HepG2 (cell line): Measurements from ENCODE around the gene BPIFA1. TPM values are rescaled to one million over a fixed set of nuclear protein-coding genes. Genes with fewer than 3 reads are reported as not detected.

ENCODE experiments used
- ATM ChIP-seq: fragments of 450-650 bp; IDR thresholded peaks from 2 replicates; pipeline ENCODE4 v1.7.1; 2017; ENCODE audit warnings: mild to moderate bottlenecking, borderline replicate concordance
- EEA1 ChIP-seq: sonication (generic); formaldehyde crosslinking; IDR thresholded peaks from 2 replicates; pipeline ENCODE4 v1.5.1; 2020; ENCODE audit warnings: mild to moderate bottlenecking, missing genetic modification reagents, borderline replicate concordance
- FOSL1 ChIP-seq: sonication (generic); formaldehyde crosslinking; IDR thresholded peaks from 2 replicates; pipeline ENCODE4 v1.9.0; 2021; ENCODE audit warnings: missing genetic modification reagents, borderline replicate concordance
- FOXM1 ChIP-seq: sonication (generic); formaldehyde crosslinking; IDR thresholded peaks from 2 replicates; pipeline ENCODE4 v1.5.0; 2020; ENCODE audit warnings: missing genetic modification reagents
- KDM2A ChIP-seq: sonication (generic); formaldehyde crosslinking; IDR thresholded peaks from 2 replicates; pipeline ENCODE4 v1.4.0; 2020; ENCODE audit warnings: low read depth, missing genetic modification reagents, borderline replicate concordance
- MAF1 ChIP-seq: sonication (generic); formaldehyde crosslinking; IDR thresholded peaks from 2 replicates; pipeline ENCODE4 v1.5.0; 2020; ENCODE audit warnings: missing genetic modification reagents, borderline replicate concordance
- MAFF ChIP-seq: IDR thresholded peaks from 2 replicates; pipeline ENCODE4 v1.6.1; 2011; ENCODE audit warnings: low read depth, low read length, improper control_type of control experiment
- NAIF1 ChIP-seq: sonication (generic); formaldehyde crosslinking; IDR thresholded peaks from 2 replicates; pipeline ENCODE4 v1.5.0; 2020; ENCODE audit warnings: mild to moderate bottlenecking, missing genetic modification reagents, borderline replicate concordance
- NR3C1 ChIP-seq: sonication (generic); formaldehyde crosslinking; IDR thresholded peaks from 2 replicates; pipeline ENCODE4 v1.4.0; 2020; ENCODE audit warnings: missing genetic modification reagents
- POLR2A ChIP-seq, 2 experiments: IDR thresholded peaks; 2 replicates each; pipeline ENCODE4 v1.6.1; 2011; ENCODE audit warnings: low read depth in 2 of 2, low read length in 2 of 2, mild to moderate bottlenecking in 1 of 2, moderate library complexity in 1 of 2; ENCODE audit not compliant: insufficient read depth in 1 of 2
- PREB ChIP-seq: sonication (generic); formaldehyde crosslinking; IDR thresholded peaks from 2 replicates; pipeline ENCODE4 v1.4.0; 2020; ENCODE audit warnings: missing genetic modification reagents
- REPIN1 ChIP-seq: sonication (generic); formaldehyde crosslinking; IDR thresholded peaks from 2 replicates; pipeline ENCODE4 v1.8.0; 2022; ENCODE audit warnings: missing genetic modification reagents, low read depth, mild to moderate bottlenecking, borderline replicate concordance
- RFX3 ChIP-seq: IDR thresholded peaks from 2 replicates; pipeline ENCODE4 v1.6.1; 2016; ENCODE audit warnings: missing biosample characterization, missing genetic modification reagents
- TARDBP ChIP-seq: sonication (generic); formaldehyde crosslinking; IDR thresholded peaks from 2 replicates; pipeline ENCODE4 v1.8.0; 2022; ENCODE audit warnings: mild to moderate bottlenecking, missing genetic modification reagents
- TBX2 ChIP-seq: sonication (generic); formaldehyde crosslinking; IDR thresholded peaks from 2 replicates; pipeline ENCODE4 v1.5.0; 2020; ENCODE audit warnings: missing genetic modification reagents, mild to moderate bottlenecking, borderline replicate concordance
- TERF1 ChIP-seq: sonication (generic); formaldehyde crosslinking; IDR thresholded peaks from 2 replicates; pipeline ENCODE4 v1.8.0; 2022; ENCODE audit warnings: mild to moderate bottlenecking, missing genetic modification reagents, moderate library complexity
- TRIM24 ChIP-seq: sonication (generic); formaldehyde crosslinking; IDR thresholded peaks from 2 replicates; pipeline ENCODE4 v1.8.0; 2022; ENCODE audit warnings: mild to moderate bottlenecking, missing genetic modification reagents
- ZBTB3 ChIP-seq: sonication (generic); formaldehyde crosslinking; IDR thresholded peaks from 2 replicates; pipeline ENCODE4 v1.4.0; 2020; ENCODE audit warnings: low read depth, mild to moderate bottlenecking, moderate library complexity, missing genetic modification reagents, borderline replicate concordance
- ZBTB8A ChIP-seq: sonication (generic); formaldehyde crosslinking; IDR thresholded peaks from 2 replicates; pipeline ENCODE4 v1.4.0; 2020; ENCODE audit warnings: mild to moderate bottlenecking, low read depth, missing genetic modification reagents, borderline replicate concordance
- ZC3H13 ChIP-seq: sonication (generic); formaldehyde crosslinking; IDR thresholded peaks from 2 replicates; pipeline ENCODE4 v1.8.1; 2023; ENCODE audit warnings: mild to moderate bottlenecking, missing genetic modification reagents, moderate library complexity
- ZMYM3 ChIP-seq: sonication (generic); formaldehyde crosslinking; IDR thresholded peaks from 2 replicates; pipeline ENCODE4 v1.5.1; 2020; ENCODE audit warnings: mild to moderate bottlenecking, missing genetic modification reagents
- ZNF12 ChIP-seq: sonication (generic); formaldehyde crosslinking; IDR thresholded peaks from 2 replicates; pipeline ENCODE4 v1.5.0; 2020; ENCODE audit warnings: missing genetic modification reagents
- ZNF296 ChIP-seq: sonication (generic); formaldehyde crosslinking; conservative IDR thresholded peaks from 2 replicates; pipeline ENCODE4 v1.5.0; 2020; ENCODE audit warnings: mild to moderate bottlenecking, missing genetic modification reagents
- ZNF543 ChIP-seq: sonication (generic); formaldehyde crosslinking; IDR thresholded peaks from 2 replicates; pipeline ENCODE4 v1.4.0; 2020; ENCODE audit warnings: mild to moderate bottlenecking, missing genetic modification reagents
- ZNF564 ChIP-seq: sonication (generic); formaldehyde crosslinking; IDR thresholded peaks from 2 replicates; pipeline ENCODE4 v1.8.1; 2023; ENCODE audit warnings: mild to moderate bottlenecking, missing genetic modification reagents
- ZNF589 ChIP-seq: sonication (generic); formaldehyde crosslinking; conservative IDR thresholded peaks from 2 replicates; pipeline ENCODE4 v1.8.0; 2022; ENCODE audit warnings: mild to moderate bottlenecking, moderate library complexity, missing genetic modification reagents
- ZNF660 ChIP-seq: sonication (generic); formaldehyde crosslinking; IDR thresholded peaks from 2 replicates; pipeline ENCODE4 v1.5.1; 2020; ENCODE audit warnings: mild to moderate bottlenecking, low read depth, missing genetic modification reagents, borderline replicate concordance
- ZNF710 ChIP-seq: sonication (generic); formaldehyde crosslinking; IDR thresholded peaks from 2 replicates; pipeline ENCODE4 v1.5.0; 2020; ENCODE audit warnings: mild to moderate bottlenecking, missing genetic modification reagents, borderline replicate concordance
- ZSCAN31 ChIP-seq: sonication (generic); formaldehyde crosslinking; IDR thresholded peaks from 2 replicates; pipeline ENCODE4 v1.5.0; 2020; ENCODE audit warnings: low read depth, mild to moderate bottlenecking, missing genetic modification reagents
- polyA plus RNA-seq, 8 experiments: library from polyadenylated mRNA; depleted of rRNA in 3 of 8; stranded (reverse) in 7 of 8; unstranded in 1 of 8; fragments of >200 nt; fragmentation: Illumina TruSeq in 4 of 8; extraction: Trizol in 4 of 8; gene quantifications; 2 replicates each; pipeline versions ENCODE4 v1.2.1 to v1.2.3, GENCODE V29; 2011 to 2016; ENCODE audit warnings: low read depth in 4 of 8, missing spikeins in 1 of 8, mixed read lengths in 1 of 8; ENCODE audit not compliant: insufficient read depth in 1 of 8
- total RNA-seq, 5 experiments: library from RNA; depleted of rRNA; stranded (reverse); fragments of >200 nt; fragmentation: Illumina TruSeq; extraction: Trizol; gene quantifications; 2 replicates each; pipeline ENCODE4 v1.2.3, GENCODE V29; 2016; ENCODE audit warnings: low read depth in 1 of 5

BPIFA1 gene
- total and polyA plus RNA-seq, 2 of the 13 experiments (the other 11 are each of a cell fraction or from before 2014, with no cell fraction given) = not detected

- TF ChIP-seq ZNF710 (CRISPR knock-in tag) (no peak), ZMYM3 (CRISPR knock-in tag) (no peak), TRIM24 (CRISPR knock-in tag) (peak; percentile 56; the same call in 1 of the 2 replicates), FOSL1 (CRISPR knock-in tag) (no peak), ZNF12 (CRISPR knock-in tag) (0 out of 2 replicates have a peak, but pooled peaks have one; percentile 10), TERF1 (0 out of 2 replicates have a peak, but pooled peaks have one; percentile 57), ZNF296 (no peak), ZNF564 (CRISPR knock-in tag) (no peak), RFX3 (no peak), REPIN1 (CRISPR knock-in tag) (0 out of 2 replicates have a peak, but pooled peaks have one; percentile 64), NAIF1 (no peak), PREB (CRISPR knock-in tag) (no peak), FOXM1 (no peak), NR3C1 (CRISPR knock-in tag) (no peak), KDM2A (CRISPR knock-in tag) (no peak; the same call in 1 of the 2 replicates), POLR2A (IDR thresholded peaks at IDR 0.05; ENCODE audit: insufficient read depth in 1 of 2, low read depth in 2 of 2, low read length in 2 of 2) (no peak), ZBTB3 (CRISPR knock-in tag) (no peak), ATM (no peak), ZNF543 (CRISPR knock-in tag) (no peak), MAFF (no peak), ZSCAN31 (CRISPR knock-in tag) (no peak), ZNF589 (CRISPR knock-in tag) (no peak), TBX2 (0 out of 2 replicates have a peak, but pooled peaks have one; percentile 22), TARDBP (CRISPR knock-in tag) (0 out of 2 replicates have a peak, but pooled peaks have one; percentile 36), ZNF660 (CRISPR knock-in tag) (no peak), ZC3H13 (no peak), ZBTB8A (CRISPR knock-in tag) (no peak), EEA1 (CRISPR knock-in tag) (no peak), MAF1 (CRISPR knock-in tag) (no peak)
Observed at GRCh38 chr20:33281550-33282146, 45.9 kb downstream of the BPIFA1 start (continued).
